Glutamatergic neuron (in vitro differentiated cells): Measurements from ENCODE around the gene MARK4. TPM values are rescaled to one million over a fixed set of nuclear protein-coding genes. Genes with fewer than 3 reads are reported as not detected.

Experiments
- DNase-seq: peaks from one replicate; pipeline ENCODE4 v3.0.0; 2022
- H3K27ac Mint-ChIP-seq: one replicate; pipeline ENCODE4 v1.8.0; 2020; ENCODE audit warnings: mild to moderate bottlenecking, mixed read lengths, inconsistent platforms; ENCODE audit not compliant: unreplicated experiment
- H3K27me3 Mint-ChIP-seq: one replicate; pipeline ENCODE4 v1.8.0; 2020; ENCODE audit warnings: mild to moderate bottlenecking, moderate library complexity, mixed read lengths, inconsistent platforms; ENCODE audit not compliant: unreplicated experiment
- H3K36me3 Mint-ChIP-seq: one replicate; pipeline ENCODE4 v1.8.0; 2020; ENCODE audit warnings: mild to moderate bottlenecking, mixed read lengths, inconsistent platforms; ENCODE audit not compliant: unreplicated experiment
- H3K4me1 Mint-ChIP-seq: one replicate; pipeline ENCODE4 v1.8.0; 2020; ENCODE audit warnings: mild to moderate bottlenecking, low read depth, mixed read lengths, inconsistent platforms; ENCODE audit not compliant: unreplicated experiment
- H3K4me3 Mint-ChIP-seq: one replicate; pipeline ENCODE4 v1.8.0; 2020; ENCODE audit warnings: mild to moderate bottlenecking, mixed read lengths, inconsistent platforms; ENCODE audit not compliant: unreplicated experiment
- H3K9me3 Mint-ChIP-seq: one replicate; pipeline ENCODE4 v1.8.0; 2020; ENCODE audit warnings: mild to moderate bottlenecking, moderate library complexity, mixed read lengths, inconsistent platforms; ENCODE audit not compliant: unreplicated experiment
- total RNA-seq: library from RNA; stranded (reverse); fragmentation: NEBNext Ultra II Directional; extraction: Animal tissue kit (Norgen Biotek cat#: 25700); gene quantifications from one replicate; pipeline ENCODE4 v1.2.1, GENCODE V29; 2021; ENCODE audit not compliant: unreplicated experiment
- TF ChIP-seq, protein P1 (sequence below): fragments of 200-600 bp; sonication (generic); IDR thresholded peaks from one replicate; pipeline ENCODE4 v1.5.0; 2021; ENCODE audit not compliant: partially characterized antibody, unreplicated experiment

MARK4 gene
- total RNA-seq, 1 donor from 2014 or later, result 110 TPM

DNA sequence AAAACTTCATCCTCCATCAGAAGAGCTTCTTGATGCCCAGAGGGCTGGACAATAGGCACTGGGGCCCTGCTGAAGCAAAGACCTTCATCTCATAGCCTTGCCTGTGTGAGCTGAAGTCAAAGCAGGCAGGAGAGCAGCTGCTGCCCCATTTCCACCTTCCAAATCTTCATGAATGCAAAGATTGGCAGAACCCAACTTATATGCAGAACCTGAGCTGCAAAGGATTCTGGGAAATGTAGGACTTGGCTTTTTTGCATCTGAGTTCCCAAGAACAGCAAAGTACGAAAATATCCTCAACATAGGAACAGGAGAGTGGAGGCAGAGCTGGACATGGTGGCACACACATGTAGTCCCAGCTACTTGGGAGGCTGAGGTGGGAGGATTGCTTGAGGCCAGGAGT lies 40.8 kb downstream of the MARK4 start:
- Mint-ChIP-seq H3K4me3 (no peak overlapping the region), H3K27me3 (peaks cover 6% of the 10 kb centered on the region), H3K9me3 (peaks cover 1% of the 10 kb centered on the region), H3K4me1 (peaks cover 3% of the 10 kb centered on the region), H3K36me3 (peaks cover 21% of the 10 kb centered on the region), H3K27ac (no peak overlapping the region)
- DNase-seq, result no peak
- TF ChIP-seq, protein P1, sequence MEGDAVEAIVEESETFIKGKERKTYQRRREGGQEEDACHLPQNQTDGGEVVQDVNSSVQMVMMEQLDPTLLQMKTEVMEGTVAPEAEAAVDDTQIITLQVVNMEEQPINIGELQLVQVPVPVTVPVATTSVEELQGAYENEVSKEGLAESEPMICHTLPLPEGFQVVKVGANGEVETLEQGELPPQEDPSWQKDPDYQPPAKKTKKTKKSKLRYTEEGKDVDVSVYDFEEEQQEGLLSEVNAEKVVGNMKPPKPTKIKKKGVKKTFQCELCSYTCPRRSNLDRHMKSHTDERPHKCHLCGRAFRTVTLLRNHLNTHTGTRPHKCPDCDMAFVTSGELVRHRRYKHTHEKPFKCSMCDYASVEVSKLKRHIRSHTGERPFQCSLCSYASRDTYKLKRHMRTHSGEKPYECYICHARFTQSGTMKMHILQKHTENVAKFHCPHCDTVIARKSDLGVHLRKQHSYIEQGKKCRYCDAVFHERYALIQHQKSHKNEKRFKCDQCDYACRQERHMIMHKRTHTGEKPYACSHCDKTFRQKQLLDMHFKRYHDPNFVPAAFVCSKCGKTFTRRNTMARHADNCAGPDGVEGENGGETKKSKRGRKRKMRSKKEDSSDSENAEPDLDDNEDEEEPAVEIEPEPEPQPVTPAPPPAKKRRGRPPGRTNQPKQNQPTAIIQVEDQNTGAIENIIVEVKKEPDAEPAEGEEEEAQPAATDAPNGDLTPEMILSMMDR, result no peak

GRCh38 chr19:45293682-45294081 lies 42.6 kb downstream of the MARK4 start:
- H3K9me3 Mint-ChIP-seq, result peaks cover 1% of the 10 kb centered on the region

DNA sequence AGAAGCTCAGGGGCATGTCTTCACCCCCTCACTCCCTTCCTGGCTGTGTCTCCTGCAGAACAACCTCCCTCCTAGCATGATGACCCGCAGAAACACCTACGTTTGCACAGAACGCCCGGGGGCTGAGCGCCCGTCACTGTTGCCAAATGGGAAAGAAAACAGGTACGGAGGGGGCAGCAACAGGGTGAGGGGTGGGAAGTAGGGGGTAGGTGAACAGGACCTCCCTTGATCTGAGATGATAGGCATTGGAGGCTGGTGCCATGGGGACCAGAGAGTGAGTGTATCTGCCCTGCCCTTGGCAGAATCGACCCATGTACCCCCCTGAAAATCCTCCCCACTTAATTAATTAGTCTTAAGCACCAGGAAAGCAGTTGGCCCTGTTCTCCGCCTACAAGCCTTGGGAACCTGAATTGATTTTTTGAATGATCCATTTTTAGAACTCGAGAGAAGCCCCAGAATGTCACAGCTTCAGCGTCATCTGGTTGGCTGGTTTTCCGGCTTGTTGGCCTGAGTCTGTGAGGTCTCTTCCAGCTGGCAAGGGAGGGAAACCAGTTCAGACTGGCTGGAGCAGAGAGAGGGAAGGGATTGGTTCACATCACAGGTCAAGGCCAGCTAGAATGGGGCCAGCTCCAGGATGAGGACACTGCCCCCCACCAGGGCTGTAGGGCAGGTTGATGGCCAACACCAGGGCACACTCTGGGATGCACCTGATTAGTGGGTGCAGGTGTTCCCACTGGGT lies 43.4 kb downstream of the MARK4 start:
- DNase-seq, result peak; percentile 32
- peaks cover 26% of the 10 kb centered on the region for H3K36me3 Mint-ChIP-seq
- TF ChIP-seq, protein P1, result no peak
- peak overlapping the region; percentile 40 for H3K4me3 Mint-ChIP-seq
- peak overlapping the region; percentile 41 for H3K27ac Mint-ChIP-seq
- peaks cover 8% of the 10 kb centered on the region for H3K27me3 Mint-ChIP-seq
- H3K9me3 Mint-ChIP-seq, result peaks cover 1% of the 10 kb centered on the region
- H3K4me1 Mint-ChIP-seq, result peaks cover 3% of the 10 kb centered on the region

More at GRCh38 chr19:45293682-45294081, 42.6 kb downstream of the MARK4 start:
- no peak for DNase-seq
- peaks cover 6% of the 10 kb centered on the region for H3K27me3 Mint-ChIP-seq
- peaks cover 26% of the 10 kb centered on the region for H3K36me3 Mint-ChIP-seq
- peak overlapping the region; percentile 43 for H3K27ac Mint-ChIP-seq
- TF ChIP-seq, protein P1, result no peak
- H3K4me1 Mint-ChIP-seq, result peaks cover 3% of the 10 kb centered on the region
- no peak overlapping the region for H3K4me3 Mint-ChIP-seq

GRCh38 chr19:45295873-45296272 lies 44.8 kb downstream of the MARK4 start:
- TF ChIP-seq, protein P1, result no peak
- Mint-ChIP-seq H3K27me3 (peaks cover 10% of the 10 kb centered on the region), H3K4me3 (no peak overlapping the region), H3K4me1 (peaks cover 3% of the 10 kb centered on the region), H3K27ac (no peak overlapping the region), H3K9me3 (peaks cover 3% of the 10 kb centered on the region), H3K36me3 (peaks cover 26% of the 10 kb centered on the region)
- DNase-seq, result no peak

- peaks cover 10% of the 10 kb centered on the region for H3K27me3 Mint-ChIP-seq
- peaks cover 26% of the 10 kb centered on the region for H3K36me3 Mint-ChIP-seq
- H3K4me1 Mint-ChIP-seq, result peaks cover 3% of the 10 kb centered on the region
- no peak overlapping the region for H3K4me3 Mint-ChIP-seq
- H3K9me3 Mint-ChIP-seq, result peaks cover 3% of the 10 kb centered on the region
- no peak overlapping the region for H3K27ac Mint-ChIP-seq
- TF ChIP-seq, protein P1, result no peak
- no peak for DNase-seq
Observed at GRCh38 chr19:45296355-45296754, 45.3 kb downstream of the MARK4 start.
